Common myeloid progenitor, CD34-positive (primary cell): Measurements from ENCODE around the gene ZNF516.
A peak's percentile ranks its signal among the peaks of the same experiment; 100 is the strongest.

Experiments
- CTCF ChIA-PET: fragments of 350-600 bp; sonication (Branson Sonifier 250); formaldehyde crosslinking; loops from one replicate; lab custom pipeline; 2021; ENCODE audit warnings: antibody characterized with exemption; lab: Charles Lee
- POLR2A ChIA-PET: fragments of 350-600 bp; sonication (Branson Sonifier 250); formaldehyde crosslinking; loops from one replicate; lab custom pipeline; 2021; ENCODE audit warnings: antibody characterized with exemption; lab: Charles Lee
- DNase-seq, 3 donors: peaks; one replicate each; pipeline versions ENCODE4 v3.0.0 to v3.0.0-alpha.2; 2013
- H3K27ac ChIP-seq, 2 experiments: 1 replicate in 1 of 2; 2 replicates in 1 of 2; pipeline ENCODE4 v1.7.0; 2013; ENCODE audit warnings: inconsistent platforms in 2 of 2, low read length in 2 of 2, mild to moderate bottlenecking in 2 of 2, low read depth in 1 of 2, moderate library complexity in 1 of 2; ENCODE audit not compliant: severe bottlenecking in 2 of 2, insufficient read depth in 1 of 2, poor library complexity in 1 of 2
- H3K27me3 ChIP-seq, 5 experiments: replicated peaks in 2 of 5; 1 replicate in 3 of 5; 2 replicates in 2 of 5; pipeline versions ENCODE4 v1.6.1 to v1.7.0; 2013; ENCODE audit warnings: low read length in 4 of 5, mild to moderate bottlenecking in 2 of 5, moderate library complexity in 2 of 5, inconsistent platforms in 1 of 5; ENCODE audit not compliant: insufficient read depth in 5 of 5, control insufficient read depth in 4 of 5
- H3K36me3 ChIP-seq, 4 experiments: 1 replicate in 2 of 4; 2 replicates in 2 of 4; pipeline versions ENCODE4 v1.6.1 to v1.7.0; 2013; ENCODE audit warnings: low read length in 3 of 4, control low read depth in 1 of 4, mild to moderate bottlenecking in 1 of 4; ENCODE audit not compliant: control insufficient read depth in 4 of 4, insufficient read depth in 4 of 4
- H3K4me1 ChIP-seq, 4 experiments: 1 replicate in 3 of 4; 2 replicates in 1 of 4; pipeline versions ENCODE4 v1.6.1 to v1.7.1; 2013; ENCODE audit warnings: low read length in 3 of 4, mild to moderate bottlenecking in 3 of 4, control low read depth in 1 of 4, inconsistent platforms in 1 of 4, moderate library complexity in 1 of 4; ENCODE audit not compliant: control insufficient read depth in 4 of 4, insufficient read depth in 4 of 4; ENCODE audit errors: control extremely low read depth in 1 of 4
- H3K4me3 ChIP-seq, 7 experiments: 1 replicate in 4 of 7; 2 replicates in 3 of 7; pipeline versions ENCODE4 v1.5.1 to v1.7.0; 2013; ENCODE audit warnings: mild to moderate bottlenecking in 7 of 7, low read length in 6 of 7, moderate library complexity in 6 of 7, inconsistent platforms in 2 of 7, low read depth in 2 of 7, control low read depth in 1 of 7; ENCODE audit not compliant: insufficient read depth in 4 of 7, control insufficient read depth in 1 of 7; ENCODE audit errors: extremely low read depth in 1 of 7
- H3K9me3 ChIP-seq, 5 experiments: 1 replicate in 4 of 5; 2 replicates in 1 of 5; pipeline versions ENCODE4 v1.6.1 to v1.7.1; 2013; ENCODE audit warnings: low read length in 4 of 5, mild to moderate bottlenecking in 2 of 5, inconsistent platforms in 1 of 5, low read depth in 1 of 5, moderate library complexity in 1 of 5; ENCODE audit not compliant: control insufficient read depth in 4 of 5, insufficient read depth in 2 of 5; ENCODE audit errors: control extremely low read depth in 1 of 5
- WGBS: methylation state at CpG from one replicate; pipeline ENCODE4 v1.1.5; 2013; ENCODE audit not compliant: insufficient coverage; 5-methylcytosine and 5-hydroxymethylcytosine counted together

The ZNF516 gene

DNA sequence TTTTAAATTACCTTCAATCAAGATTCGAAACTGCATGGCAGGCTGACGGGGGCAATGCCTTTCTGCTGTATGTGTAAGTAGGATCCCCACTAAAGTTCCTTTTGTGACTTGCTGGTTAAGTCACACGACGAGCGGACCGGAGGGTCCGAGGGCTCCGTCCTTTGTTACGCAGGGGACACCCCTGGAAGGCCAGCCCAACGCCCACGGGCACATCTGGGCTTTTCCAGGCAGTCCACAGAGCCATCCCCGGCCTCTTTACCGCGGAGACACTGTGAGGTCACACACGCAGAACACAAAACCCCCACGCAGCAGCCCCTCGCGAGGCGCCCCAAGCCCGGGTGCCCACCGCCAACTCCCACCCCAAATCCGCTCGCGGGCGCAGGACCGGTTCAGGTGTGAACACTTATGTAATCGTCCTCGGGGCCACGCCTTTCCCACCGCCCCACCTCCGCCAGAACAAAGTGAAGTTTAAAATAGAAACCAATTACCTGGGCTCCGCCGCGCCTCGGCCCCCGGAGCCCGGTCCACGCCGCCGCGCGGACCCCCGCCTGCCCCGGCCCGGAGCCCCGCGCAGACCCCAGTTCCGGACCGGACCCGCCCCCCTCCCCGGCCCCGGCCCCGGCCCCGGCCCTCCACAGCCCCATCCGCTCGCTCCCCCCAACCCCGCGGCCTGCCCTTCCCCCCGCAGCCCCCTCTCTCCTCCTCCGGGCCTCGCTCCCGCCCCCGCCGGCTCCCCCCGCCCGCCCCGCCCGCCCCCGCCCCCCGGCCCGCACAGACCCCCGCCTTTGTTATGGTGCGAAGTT, 4.2 kb downstream of the ZNF516 start:
- Histone ChIP-seq H3K27ac (peak overlapping the region in 1 of 2 experiments; percentile 68), H3K4me3 (peak overlapping the region; percentile 55 to 97 (median 79)), H3K9me3 (no peaks in the 10 kb centered on the region), H3K27me3 (no peaks in the 10 kb centered on the region), H3K36me3 (no peaks in the 10 kb centered on the region), H3K4me1 (peaks cover 19 to 73% (median 37%) of the 10 kb centered on the region in 4 experiments)
- CTCF ChIA-PET, result interaction anchor here (1.1 to 1.8 kb wide), 5 partner anchors 10 to 92 kb away, joined by 3 to 13 read pairs (median 4); no protein-coding TSS in a partner anchor
- DNase-seq, result peak in 2 of 3 donors; percentile 68 to 74
- POLR2A ChIA-PET, result no interaction called here
- WGBS, result under 1% methylated on average over 38 of the region's 73 CpGs

DNA sequence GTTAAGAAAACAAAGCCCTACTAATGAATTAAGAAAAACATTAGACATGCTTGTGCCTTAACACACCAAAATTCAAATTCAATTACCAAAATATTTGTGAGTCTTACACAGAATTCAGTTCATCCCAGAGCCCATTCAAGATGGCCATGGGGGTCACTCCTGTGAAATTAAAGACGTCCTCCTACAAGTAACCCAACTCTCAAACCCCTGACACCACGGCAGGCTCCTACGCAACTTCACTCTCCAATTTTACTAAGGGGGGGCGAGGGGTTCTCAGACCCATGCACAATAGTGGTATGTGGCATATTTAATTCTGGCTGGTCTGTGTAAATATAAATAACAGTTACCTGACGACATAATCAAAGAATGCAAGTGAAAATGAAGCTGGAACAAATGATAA, 5.0 kb downstream of the ZNF516 start:
- ChIA-PET CTCF (interaction anchor here (1.1 to 1.8 kb wide), 5 partner anchors 9 to 92 kb away, joined by 3 to 13 read pairs (median 4); no protein-coding TSS in a partner anchor), POLR2A (interaction anchor here (1.1 kb wide), 1 partner anchor 9 kb away, joined by 3 read pairs; no protein-coding TSS in a partner anchor)
- 40% methylated on average over 1 of the region's 5 CpGs for WGBS
- no peak overlapping the region for H3K27ac ChIP-seq
- H3K4me3 ChIP-seq, result peak overlapping the region in 6 of 7 experiments; percentile 76 to 94 (median 84)
- no peaks in the 10 kb centered on the region for H3K36me3 ChIP-seq
- H3K9me3 ChIP-seq, result no peaks in the 10 kb centered on the region
- no peak for DNase-seq
- H3K4me1 ChIP-seq, result peaks cover 23 to 75% (median 38%) of the 10 kb centered on the region in 4 experiments
- H3K27me3 ChIP-seq, result no peaks in the 10 kb centered on the region

DNA sequence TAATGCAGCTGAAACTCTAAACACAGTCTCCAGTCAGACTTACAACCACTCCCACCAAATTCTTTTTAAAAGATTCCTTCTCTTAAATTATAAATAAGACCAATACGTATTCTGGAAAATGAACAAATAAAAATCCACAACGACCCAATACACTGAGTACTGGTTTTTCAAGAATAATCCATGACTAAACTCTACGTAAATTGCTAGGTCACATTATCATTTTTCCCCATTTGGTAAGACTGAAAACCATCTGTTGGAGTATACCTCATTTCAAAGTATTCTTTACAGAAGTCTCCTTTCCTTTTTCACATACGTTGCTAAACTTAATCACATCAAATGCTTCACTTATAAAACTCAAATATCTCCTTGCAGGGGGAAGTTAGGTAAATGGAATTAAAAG, 6.0 kb downstream of the ZNF516 start:
- WGBS, result 100% methylated on average over 2 of the region's 4 CpGs

DNA sequence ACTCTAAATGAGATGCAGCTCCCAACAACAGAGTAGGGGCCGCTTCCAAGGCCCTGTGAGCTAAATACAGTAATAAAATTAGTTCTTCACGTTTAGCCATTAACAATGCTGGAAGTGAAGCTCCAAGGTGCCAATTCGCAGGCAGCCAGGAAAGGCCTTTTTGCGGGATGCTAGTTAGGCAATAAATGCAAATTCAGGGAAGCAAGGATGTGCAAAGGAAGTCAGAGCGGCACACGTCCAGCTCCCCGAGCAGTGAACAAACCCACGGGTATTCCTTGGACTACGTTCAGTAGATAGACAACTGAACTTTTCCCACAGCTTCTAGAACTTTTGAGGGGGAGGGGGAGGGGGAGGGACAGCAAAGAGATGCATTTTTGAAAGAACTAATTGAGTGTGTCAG, 6.9 kb downstream of the ZNF516 start:
- no peak for DNase-seq
- no peak overlapping the region for H3K27ac ChIP-seq
- ChIA-PET POLR2A (no interaction called here), CTCF (interaction anchor here (1.1 kb wide), 2 partner anchors 37 to 89 kb away, joined by 3 to 4 read pairs; no protein-coding TSS in a partner anchor)
- H3K4me3 ChIP-seq, result no peak overlapping the region
- WGBS, result 92% methylated on average over 6 of the region's 9 CpGs
- H3K36me3 ChIP-seq, result peaks cover 0 to 8% (median 0%) of the 10 kb centered on the region in 4 experiments
- H3K4me1 ChIP-seq, result peaks cover 22 to 80% (median 42%) of the 10 kb centered on the region in 4 experiments
- no peaks in the 10 kb centered on the region for H3K9me3 ChIP-seq
- H3K27me3 ChIP-seq, result no peaks in the 10 kb centered on the region

More for the DNA sequence above, 6.0 kb downstream of the ZNF516 start:
- H3K27me3 ChIP-seq, result no peaks in the 10 kb centered on the region
- no peaks in the 10 kb centered on the region for H3K9me3 ChIP-seq
- DNase-seq, result no peak
- ChIA-PET POLR2A (interaction anchor here (1.1 kb wide), 1 partner anchor 8 kb away, joined by 3 read pairs; no protein-coding TSS in a partner anchor), CTCF (interaction anchor here (1.8 kb wide), 1 partner anchor 8 kb away, joined by 13 read pairs; no protein-coding TSS in a partner anchor)
- no peak overlapping the region for H3K27ac ChIP-seq
- H3K4me1 ChIP-seq, result peaks cover 26 to 82% (median 46%) of the 10 kb centered on the region in 4 experiments
- H3K36me3 ChIP-seq, result no peaks in the 10 kb centered on the region
- H3K4me3 ChIP-seq, result no peak overlapping the region

DNA sequence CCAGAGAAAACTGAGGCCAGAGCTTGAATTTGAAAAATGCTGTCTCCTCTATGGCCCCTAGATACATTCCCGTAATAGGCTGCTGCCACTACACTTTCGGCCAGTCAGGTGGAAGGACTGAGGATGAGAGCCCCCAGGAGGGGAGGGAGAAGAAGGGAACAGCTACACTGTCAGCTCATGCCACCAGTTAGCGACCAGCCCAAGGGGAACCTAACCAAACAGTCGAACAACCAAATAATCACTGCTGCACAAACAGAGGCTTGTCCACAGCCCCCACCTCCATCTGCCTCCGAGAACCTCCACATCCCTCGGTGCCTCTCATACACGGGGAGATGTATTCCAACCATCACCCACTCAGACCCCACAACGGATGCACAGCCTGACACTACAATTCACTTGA, 7.3 kb downstream of the ZNF516 start:
- H3K27ac ChIP-seq, result no peak overlapping the region
- peaks cover 0 to 10% (median 2%) of the 10 kb centered on the region in 4 experiments for H3K36me3 ChIP-seq
- DNase-seq, result peak in 1 of 3 donors; percentile 29
- peaks cover 22 to 82% (median 42%) of the 10 kb centered on the region in 4 experiments for H3K4me1 ChIP-seq
- H3K4me3 ChIP-seq, result no peak overlapping the region
- ChIA-PET CTCF (interaction anchor here (0.9 to 1.1 kb wide), 3 partner anchors 13 to 89 kb away, joined by 3 to 4 read pairs (median 4); no protein-coding TSS in a partner anchor), POLR2A (interaction anchor here (1.4 kb wide), 1 partner anchor 32 kb away, joined by 4 read pairs; no protein-coding TSS in a partner anchor)
- H3K9me3 ChIP-seq, result no peaks in the 10 kb centered on the region
- WGBS, result 91% methylated on average over 6 of the region's 8 CpGs
- H3K27me3 ChIP-seq, result no peaks in the 10 kb centered on the region

DNA sequence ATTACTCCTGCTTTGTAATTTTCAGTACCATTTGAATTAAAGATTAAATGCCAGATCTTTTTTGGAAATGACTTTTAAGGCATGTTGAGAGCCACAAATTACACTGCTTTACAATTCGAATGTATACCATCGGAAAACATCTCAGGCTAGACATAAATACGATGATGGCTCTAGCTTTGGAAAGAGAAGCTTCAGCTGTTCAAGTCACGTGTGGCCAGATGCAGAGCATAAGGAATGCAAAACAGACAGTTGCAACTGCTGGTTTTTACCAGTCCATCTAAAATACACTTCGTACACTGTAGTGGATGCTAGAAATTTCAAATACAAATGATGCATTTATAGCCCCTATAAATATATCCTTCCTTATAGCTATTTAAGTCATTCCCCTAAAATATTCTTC, 8.0 kb downstream of the ZNF516 start:
- H3K27ac ChIP-seq, result no peak overlapping the region
- WGBS, result 97% methylated on average over 4 of the region's 5 CpGs
- ChIA-PET POLR2A (interaction anchor here (1.4 kb wide), 1 partner anchor 32 kb away, joined by 4 read pairs; no protein-coding TSS in a partner anchor), CTCF (interaction anchor here (0.9 to 1.1 kb wide), 2 partner anchors 12 to 36 kb away, joined by 4 read pairs; no protein-coding TSS in a partner anchor)
- no peaks in the 10 kb centered on the region for H3K27me3 ChIP-seq
- DNase-seq, result no peak
- H3K4me1 ChIP-seq, result peaks cover 21 to 75% (median 37%) of the 10 kb centered on the region in 4 experiments
- no peak overlapping the region for H3K4me3 ChIP-seq
- no peaks in the 10 kb centered on the region for H3K9me3 ChIP-seq
- peaks cover 0 to 15% (median 2%) of the 10 kb centered on the region in 4 experiments for H3K36me3 ChIP-seq
